ENCODE measurements around the gene EXOC6B.

EXOC6B gene

DNA sequence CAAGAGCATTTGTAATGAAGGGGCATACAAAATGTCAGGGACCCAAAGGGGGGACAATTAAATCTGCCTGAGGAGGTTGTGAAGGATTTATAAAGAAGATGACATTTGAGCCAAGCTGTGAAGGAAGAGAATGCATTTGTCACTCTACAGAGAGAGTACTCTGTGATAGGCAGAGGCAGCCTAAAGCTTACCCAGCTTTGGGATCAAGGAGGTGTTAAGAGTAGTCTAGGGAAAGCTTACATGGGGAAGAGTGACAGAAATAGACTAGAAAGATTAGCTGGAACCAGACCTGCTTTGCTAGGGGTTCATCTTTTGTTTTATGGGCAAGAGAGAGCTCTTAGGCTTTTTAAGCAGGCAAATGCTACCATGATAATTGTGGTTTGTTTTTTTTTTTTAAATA, 509.1 kb downstream of the EXOC6B start:
- Histone ChIP-seq H3K36me3 (ENCODE audit: control insufficient read depth in 2 of 2, insufficient read depth in 1 of 2, low read length in 2 of 2) (no peaks in the 10 kb centered on the region), H3K4me3 (ENCODE audit: low read depth, low read length) (no peak overlapping the region), H3K9me3 (ENCODE audit: control insufficient read depth, insufficient read depth, low read depth, low read length) (no peaks in the 10 kb centered on the region), H3K4me1 (ENCODE audit: control insufficient read depth, insufficient read depth, low read length) (no peaks in the 10 kb centered on the region), H3K27ac (ENCODE audit: extremely low read depth, low read depth, low read length) (no peak overlapping the region)
- ChIA-PET POLR2A (no interaction called here), CTCF (interaction anchor here (2.5 kb wide), 1 partner anchor 9 kb away, joined by 21 read pairs; no protein-coding TSS in a partner anchor)
- TF ChIP-seq ZNF211 (tag by site-specific recombination; IDR thresholded peaks at IDR 0.05; ENCODE audit: low read depth) (no peak), BCL11A (tag by site-specific recombination; IDR thresholded peaks at IDR 0.05; ENCODE audit: low read depth) (no peak), ZNF223 (tag by site-specific recombination; IDR thresholded peaks at IDR 0.05) (no peak), ZNF426 (tag by site-specific recombination; IDR thresholded peaks at IDR 0.05) (no peak), GLI2 (tag by site-specific recombination; IDR thresholded peaks at IDR 0.05; ENCODE audit: borderline replicate concordance, low read depth) (no peak), ZNF580 (tag by site-specific recombination; IDR thresholded peaks at IDR 0.05) (no peak)
- TF ChIP-seq, protein P1, sequence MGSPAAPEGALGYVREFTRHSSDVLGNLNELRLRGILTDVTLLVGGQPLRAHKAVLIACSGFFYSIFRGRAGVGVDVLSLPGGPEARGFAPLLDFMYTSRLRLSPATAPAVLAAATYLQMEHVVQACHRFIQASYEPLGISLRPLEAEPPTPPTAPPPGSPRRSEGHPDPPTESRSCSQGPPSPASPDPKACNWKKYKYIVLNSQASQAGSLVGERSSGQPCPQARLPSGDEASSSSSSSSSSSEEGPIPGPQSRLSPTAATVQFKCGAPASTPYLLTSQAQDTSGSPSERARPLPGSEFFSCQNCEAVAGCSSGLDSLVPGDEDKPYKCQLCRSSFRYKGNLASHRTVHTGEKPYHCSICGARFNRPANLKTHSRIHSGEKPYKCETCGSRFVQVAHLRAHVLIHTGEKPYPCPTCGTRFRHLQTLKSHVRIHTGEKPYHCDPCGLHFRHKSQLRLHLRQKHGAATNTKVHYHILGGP (tag by site-specific recombination; IDR thresholded peaks at IDR 0.05), result no peak
- TF ChIP-seq, protein P2, sequence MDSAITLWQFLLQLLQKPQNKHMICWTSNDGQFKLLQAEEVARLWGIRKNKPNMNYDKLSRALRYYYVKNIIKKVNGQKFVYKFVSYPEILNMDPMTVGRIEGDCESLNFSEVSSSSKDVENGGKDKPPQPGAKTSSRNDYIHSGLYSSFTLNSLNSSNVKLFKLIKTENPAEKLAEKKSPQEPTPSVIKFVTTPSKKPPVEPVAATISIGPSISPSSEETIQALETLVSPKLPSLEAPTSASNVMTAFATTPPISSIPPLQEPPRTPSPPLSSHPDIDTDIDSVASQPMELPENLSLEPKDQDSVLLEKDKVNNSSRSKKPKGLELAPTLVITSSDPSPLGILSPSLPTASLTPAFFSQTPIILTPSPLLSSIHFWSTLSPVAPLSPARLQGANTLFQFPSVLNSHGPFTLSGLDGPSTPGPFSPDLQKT (IDR thresholded peaks at IDR 0.05; ENCODE audit: borderline replicate concordance, low read depth, low read length), result no peak

DNA sequence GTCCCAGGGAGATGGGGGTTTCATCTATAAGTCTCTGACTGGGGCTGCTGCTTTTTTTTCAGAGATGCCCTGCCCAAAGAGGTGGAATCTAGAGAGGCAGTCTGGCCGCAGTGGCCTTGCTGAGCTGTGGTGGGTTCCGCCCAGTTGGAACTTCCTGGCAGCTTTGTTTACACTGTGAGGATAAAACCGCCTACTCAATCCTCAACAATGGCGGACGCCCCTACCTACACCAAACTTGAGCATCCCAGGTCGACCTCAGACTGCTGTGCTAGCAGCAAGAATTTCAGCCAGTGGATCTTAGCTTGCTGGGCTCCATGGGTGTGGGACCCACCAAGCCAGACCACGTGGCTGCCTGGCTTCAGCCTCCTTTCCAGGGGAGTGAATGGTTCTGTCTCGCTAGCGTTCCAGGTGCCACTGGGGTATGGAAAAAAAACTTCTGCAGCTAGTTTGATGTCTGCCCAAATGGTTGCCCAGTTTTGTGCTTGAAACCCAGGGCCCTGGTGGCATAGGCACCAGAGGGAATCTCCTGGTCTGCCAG, 525.6 kb downstream of the EXOC6B start:
- POLR2A ChIA-PET, result no interaction called here
- TF ChIP-seq ZNF184 (tag by site-specific recombination; IDR thresholded peaks at IDR 0.05), result no peak
- no peak for TF ChIP-seq ZBTB20 (tag by site-specific recombination; IDR thresholded peaks at IDR 0.05)
- TF ChIP-seq HOXC10 (CRISPR knock-in tag; IDR thresholded peaks at IDR 0.05), result no peak
- no peak for TF ChIP-seq SCRT2 (tag by site-specific recombination; IDR thresholded peaks at IDR 0.05)
- no peak for TF ChIP-seq ZBTB44 (tag by site-specific recombination; IDR thresholded peaks at IDR 0.05)
- no peak for TF ChIP-seq ZNF777 (tag by site-specific recombination; IDR thresholded peaks at IDR 0.05; ENCODE audit: borderline replicate concordance)
- no peak for TF ChIP-seq ZNF366 (tag by site-specific recombination; conservative IDR thresholded peaks at IDR 0.05)
- TF ChIP-seq ZNF514 (tag by site-specific recombination; IDR thresholded peaks at IDR 0.05), result no peak
- no peak for TF ChIP-seq ZNF341 (tag by site-specific recombination; IDR thresholded peaks at IDR 0.05; ENCODE audit: low read depth)
- no peak for TF ChIP-seq ZNF140 (tag by site-specific recombination; IDR thresholded peaks at IDR 0.05)
- TF ChIP-seq HOXD13 (CRISPR knock-in tag; IDR thresholded peaks at IDR 0.05; ENCODE audit: borderline replicate concordance), result no peak
- no peak for TF ChIP-seq BCL11A (tag by site-specific recombination; IDR thresholded peaks at IDR 0.05; ENCODE audit: low read depth)
- TF ChIP-seq PATZ1 (tag by site-specific recombination; IDR thresholded peaks at IDR 0.05), result no peak
- Histone ChIP-seq H3K4me1 (ENCODE audit: control insufficient read depth, insufficient read depth, low read length) (no peaks in the 10 kb centered on the region), H3K27ac (ENCODE audit: extremely low read depth, low read depth, low read length) (no peak overlapping the region), H3K4me3 (ENCODE audit: low read depth, low read length) (no peak overlapping the region), H3K9me3 (ENCODE audit: control insufficient read depth, insufficient read depth, low read depth, low read length) (no peaks in the 10 kb centered on the region), H3K36me3 (ENCODE audit: control insufficient read depth in 2 of 2, insufficient read depth in 1 of 2, low read length in 2 of 2) (no peaks in the 10 kb centered on the region)
- CTCF ChIA-PET, result interaction anchor here (0.6 kb wide), 1 partner anchor 425 kb away, joined by 3 read pairs; no protein-coding TSS in a partner anchor
